ENCODE measurements around the gene NXF2B. TPM values are rescaled to one million over a fixed set of nuclear protein-coding genes. Genes with fewer than 3 reads are reported as not detected.

Gene NXF2B
- polyA plus RNA-seq, 1 donor (not counting 4 experiments of a cell fraction or from before 2014, with no cell fraction given): not detected

DNA sequence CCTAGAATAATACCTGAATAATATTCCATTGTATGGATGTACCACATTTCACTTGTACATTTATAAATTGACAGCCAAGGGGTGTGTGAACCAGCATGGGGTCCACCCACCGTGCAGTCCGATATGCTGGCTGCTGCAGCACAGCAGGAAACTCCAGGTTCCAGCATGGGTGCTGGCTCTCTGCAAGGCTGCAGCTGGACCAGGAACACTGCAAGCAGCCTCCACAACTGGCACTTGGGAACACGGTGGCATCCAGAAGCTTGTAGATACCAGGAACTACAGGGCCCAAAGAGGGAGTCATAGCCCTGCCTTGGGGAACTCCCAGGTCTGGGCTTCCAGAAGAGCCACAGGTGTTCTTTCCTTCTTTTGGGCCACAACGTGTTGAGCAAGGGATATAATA, 101.6 kb downstream of the NXF2B start:
- dilution Hi-C loops (cut with MboI; ENCODE audit: extremely low pct_ligation_motif_present, low sequenced_read_pairs): no loop called here
- Histone ChIP-seq H3K9me3 (ENCODE audit: control insufficient read depth, low read depth, low read length) (no peaks in the 10 kb centered on the region), H4K20me1 (ENCODE audit: control insufficient read depth, extremely low read depth, insufficient read depth, low read length) (no peaks in the 10 kb centered on the region), H3K79me2 (ENCODE audit: control insufficient read depth, insufficient read depth, low read length) (no peaks in the 10 kb centered on the region), H3K27ac (ENCODE audit: control insufficient read depth, insufficient read depth, low read length) (no peak overlapping the region), H3K36me3 (ENCODE audit: control insufficient read depth in 2 of 2, extremely low read depth in 1 of 2, insufficient read depth in 2 of 2, low read length in 2 of 2) (no peaks in the 10 kb centered on the region), H3K9ac (ENCODE audit: control insufficient read depth, extremely low read depth, insufficient read depth, low read length) (no peak overlapping the region), H2AFZ (ENCODE audit: control insufficient read depth, low read length) (no peak overlapping the region), H3K4me2 (ENCODE audit: control insufficient read depth, extremely low read depth, insufficient read depth, low read depth, low read length) (no peak overlapping the region), H3K4me1 (ENCODE audit: control insufficient read depth, extremely low read depth, insufficient read depth, low read length) (no peaks in the 10 kb centered on the region), H3K4me3 (ENCODE audit: control insufficient read depth in 2 of 3, extremely low read depth in 1 of 3, insufficient read depth in 2 of 3, low read depth in 1 of 3, low read length in 3 of 3) (no peak overlapping the region), H3K27me3 (ENCODE audit: control insufficient read depth, extremely low read depth, insufficient read depth, low read length) (no peaks in the 10 kb centered on the region), H3K9me1 (ENCODE audit: control insufficient read depth, extremely low read depth, insufficient read depth, low read length) (no peaks in the 10 kb centered on the region)
- DNase-seq (ENCODE audit: low read depth, low spot score) (no peak), FAIRE-seq (no peak)
- TF ChIP-seq, protein P1, sequence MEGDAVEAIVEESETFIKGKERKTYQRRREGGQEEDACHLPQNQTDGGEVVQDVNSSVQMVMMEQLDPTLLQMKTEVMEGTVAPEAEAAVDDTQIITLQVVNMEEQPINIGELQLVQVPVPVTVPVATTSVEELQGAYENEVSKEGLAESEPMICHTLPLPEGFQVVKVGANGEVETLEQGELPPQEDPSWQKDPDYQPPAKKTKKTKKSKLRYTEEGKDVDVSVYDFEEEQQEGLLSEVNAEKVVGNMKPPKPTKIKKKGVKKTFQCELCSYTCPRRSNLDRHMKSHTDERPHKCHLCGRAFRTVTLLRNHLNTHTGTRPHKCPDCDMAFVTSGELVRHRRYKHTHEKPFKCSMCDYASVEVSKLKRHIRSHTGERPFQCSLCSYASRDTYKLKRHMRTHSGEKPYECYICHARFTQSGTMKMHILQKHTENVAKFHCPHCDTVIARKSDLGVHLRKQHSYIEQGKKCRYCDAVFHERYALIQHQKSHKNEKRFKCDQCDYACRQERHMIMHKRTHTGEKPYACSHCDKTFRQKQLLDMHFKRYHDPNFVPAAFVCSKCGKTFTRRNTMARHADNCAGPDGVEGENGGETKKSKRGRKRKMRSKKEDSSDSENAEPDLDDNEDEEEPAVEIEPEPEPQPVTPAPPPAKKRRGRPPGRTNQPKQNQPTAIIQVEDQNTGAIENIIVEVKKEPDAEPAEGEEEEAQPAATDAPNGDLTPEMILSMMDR (optimal IDR thresholded peaks at IDR 0.05 in 1 of 3, IDR thresholded peaks at IDR 0.05 in 1 of 3, conservative IDR thresholded peaks at IDR 0.05 in 1 of 3; ENCODE audit: extremely low read depth in 1 of 3, insufficient read depth in 2 of 3, low read length in 3 of 3): no peak
- TF ChIP-seq EZH2 (IDR thresholded peaks at IDR 0.05; ENCODE audit: low read length): no peak

Other genes starting within 250 kb of the NXF2B start
- not detected in 3 replicates for gene TCP11X1, start 224.7 kb downstream of the NXF2B start, polyA plus RNA-seq
- not detected in 3 replicates for gene NXF2, start 192.8 kb downstream of the NXF2B start, polyA plus RNA-seq
- not detected in 3 replicates for gene TCP11X2, start 31.8 kb upstream of the NXF2B start, polyA plus RNA-seq
- not detected in 3 replicates for gene TMSB15A, start 76.7 kb upstream of the NXF2B start, polyA plus RNA-seq
- 11.6 to 13.5 TPM (median 11.7 TPM) in 3 replicates for gene ARMCX5, start 159.5 kb upstream of the NXF2B start, polyA plus RNA-seq
- gene GPRASP1, start 211.5 kb upstream of the NXF2B start, polyA plus RNA-seq: 0.22 to 0.34 TPM (median 0.26 TPM) in 3 replicates